IPS DF 6.9 (cell line): ENCODE results near the gene DDIT4.

Experiments used
- DNase-seq: peaks from one replicate; pipeline ENCODE4 v3.0.0-alpha.2; 2013; ENCODE audit warnings: low read depth, low spot score
- H3K27ac ChIP-seq: one replicate; pipeline ENCODE4 v1.5.1; 2013; ENCODE audit warnings: low read length, control low read depth
- H3K27me3 ChIP-seq: 2 replicates; pipeline ENCODE4 v1.6.1; 2013; ENCODE audit warnings: mild to moderate bottlenecking, low read length; ENCODE audit not compliant: control insufficient read depth, insufficient read depth
- H3K36me3 ChIP-seq: 2 replicates; pipeline ENCODE4 v1.6.1; 2013; ENCODE audit warnings: low read length; ENCODE audit not compliant: control insufficient read depth, insufficient read depth
- H3K4me1 ChIP-seq: 2 replicates; pipeline ENCODE4 v1.6.1; 2013; ENCODE audit warnings: low read length; ENCODE audit not compliant: control insufficient read depth, insufficient read depth
- H3K4me3 ChIP-seq: 2 replicates; pipeline ENCODE4 v1.5.1; 2013; ENCODE audit warnings: mild to moderate bottlenecking, low read length
- H3K9me3 ChIP-seq: 2 replicates; pipeline ENCODE4 v1.6.1; 2013; ENCODE audit warnings: low read length, inconsistent platforms; ENCODE audit not compliant: control insufficient read depth, insufficient read depth
- WGBS: extraction: QIAGEN DNeasy Blood & Tissue Kit; methylation state at CpG from one replicate; pipeline ENCODE4 v1.1.7; 2013; ENCODE audit warnings: mixed read lengths, missing lambda C conversion rate; ENCODE audit not compliant: insufficient read length, insufficient coverage; 5-methylcytosine and 5-hydroxymethylcytosine counted together

The DDIT4 gene

DNA sequence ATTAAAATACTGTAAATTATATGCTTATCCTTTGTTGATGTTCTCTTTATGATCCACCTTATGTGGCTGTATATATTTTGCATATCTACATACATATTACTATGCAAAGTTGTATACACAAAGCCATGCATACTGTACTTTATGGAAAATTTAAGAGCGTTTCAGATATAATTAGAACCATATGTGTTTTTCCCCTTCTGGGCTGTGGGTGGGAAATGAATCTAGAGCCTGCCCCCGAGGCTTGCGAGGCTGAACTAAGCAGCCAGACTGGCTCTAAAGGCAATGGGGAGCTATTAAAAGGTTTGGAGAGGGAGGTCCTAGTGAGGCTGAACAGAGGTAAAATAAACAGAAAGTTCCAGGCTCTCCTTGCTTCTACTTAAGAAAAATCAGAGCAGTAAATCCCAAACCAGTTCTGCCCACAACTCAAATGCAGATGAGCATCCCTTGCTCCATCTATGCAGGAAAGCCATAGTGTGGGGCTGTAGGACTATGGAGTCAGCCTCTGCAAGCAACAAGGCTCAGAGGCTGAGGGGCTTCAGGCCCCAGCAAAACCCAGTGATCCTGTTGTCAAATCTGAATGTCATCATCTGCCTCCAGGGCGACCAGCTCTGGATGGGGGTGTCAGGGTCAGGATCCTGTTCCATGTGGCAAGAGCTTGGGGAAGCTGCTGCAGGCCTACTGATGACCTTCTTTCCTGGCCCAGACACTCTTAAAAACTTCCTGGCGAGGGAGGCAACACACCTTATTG, 14.1 kb upstream of the DDIT4 start:
- H3K9me3 ChIP-seq, result no peaks in the 10 kb centered on the region
- H3K4me1 ChIP-seq, result peaks cover 9% of the 10 kb centered on the region
- H3K27ac ChIP-seq, result no peak overlapping the region
- no CpG with 5 or more reads among the region's 5 CpGs for WGBS
- no peaks in the 10 kb centered on the region for H3K27me3 ChIP-seq
- no peaks in the 10 kb centered on the region for H3K36me3 ChIP-seq
- no peak overlapping the region for H3K4me3 ChIP-seq
- no peak for DNase-seq

DNA sequence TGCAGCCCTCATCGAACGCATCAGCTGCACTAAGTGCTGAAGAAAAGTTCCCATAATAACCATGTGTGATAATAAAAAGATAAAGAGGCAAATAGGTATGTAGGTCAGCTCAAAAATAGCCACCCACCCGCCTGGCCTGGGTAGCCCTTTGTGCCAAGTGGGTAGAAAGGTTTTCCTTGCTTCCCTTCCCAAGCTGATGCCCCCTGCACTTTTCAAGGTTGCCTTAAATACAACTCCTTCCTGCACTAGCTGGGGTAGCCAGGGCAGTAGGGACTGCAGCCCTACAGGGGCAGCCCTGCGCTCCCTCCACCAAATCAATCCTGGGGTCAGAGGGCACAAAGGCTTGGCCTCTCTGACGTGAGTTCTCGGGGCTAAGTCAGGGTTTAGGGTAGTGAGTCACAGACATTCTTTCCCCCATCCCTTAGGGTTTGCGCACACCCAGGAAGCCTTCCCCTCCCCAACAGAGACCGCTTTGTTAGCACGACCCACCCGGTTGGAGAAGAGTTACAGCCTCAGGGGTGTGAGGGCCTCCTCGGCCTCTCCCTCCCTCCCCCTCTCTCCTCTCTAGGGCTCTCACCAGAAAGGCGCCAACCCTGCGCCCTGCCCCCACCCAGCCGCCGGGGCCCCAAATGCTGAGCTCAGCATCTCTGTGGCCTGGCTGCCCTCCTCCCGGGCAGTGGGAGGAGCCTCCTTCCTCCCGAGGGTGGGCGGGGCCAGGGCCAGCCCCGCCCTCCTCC, 13.3 kb upstream of the DDIT4 start:
- Histone ChIP-seq H3K9me3 (no peaks in the 10 kb centered on the region), H3K27me3 (no peaks in the 10 kb centered on the region), H3K4me1 (peaks cover 6% of the 10 kb centered on the region), H3K4me3 (no peak overlapping the region; the same call in 1 of the 2 replicates), H3K36me3 (no peaks in the 10 kb centered on the region), H3K27ac (no peak overlapping the region)
- DNase-seq, result peak; percentile 84
- WGBS, result no CpG with 5 or more reads among the region's 19 CpGs

DNA sequence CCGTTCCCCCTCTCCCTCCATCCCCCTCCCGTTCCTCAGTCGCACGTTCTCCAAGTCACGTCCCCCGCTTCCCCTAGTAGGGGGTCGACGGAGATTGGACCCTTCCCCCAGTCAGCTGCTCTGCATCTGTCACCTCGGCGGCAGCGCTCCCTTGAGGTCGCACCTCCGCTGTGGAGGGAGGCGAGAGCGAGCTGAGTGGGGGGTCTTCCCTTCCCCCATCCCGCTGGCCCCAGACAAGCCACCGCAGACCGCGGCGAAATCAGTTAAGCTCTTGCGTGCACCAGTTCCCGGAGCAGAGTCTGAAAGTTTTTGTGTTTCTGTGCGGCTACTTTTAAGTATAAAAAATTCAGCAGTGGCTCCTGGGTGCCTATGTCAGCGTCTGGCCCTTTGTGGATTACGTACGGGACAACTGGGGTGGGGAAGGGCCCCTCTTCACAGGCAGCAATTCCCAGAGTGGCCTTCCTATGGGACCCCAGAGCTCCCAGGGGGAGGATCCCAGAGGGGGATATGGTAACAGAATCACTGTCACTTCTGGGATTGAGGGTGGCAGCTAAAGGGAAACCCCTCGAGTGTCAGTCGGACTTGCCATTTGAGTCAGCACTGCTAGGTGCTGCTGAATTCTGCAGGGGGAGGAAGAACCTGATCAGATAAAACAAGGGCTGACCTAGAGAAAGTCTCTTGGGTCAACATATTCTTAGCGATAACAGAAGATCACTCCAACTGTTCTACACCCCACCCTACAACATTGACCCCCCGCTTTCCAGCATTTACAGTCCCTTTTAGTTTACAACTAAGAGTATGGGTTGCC, 12.5 kb upstream of the DDIT4 start:
- Histone ChIP-seq H3K36me3 (no peaks in the 10 kb centered on the region), H3K4me3 (peak overlapping the region; percentile 18; the same call in 1 of the 2 replicates), H3K4me1 (peaks cover 6% of the 10 kb centered on the region), H3K27ac (no peak overlapping the region), H3K27me3 (no peaks in the 10 kb centered on the region), H3K9me3 (no peaks in the 10 kb centered on the region)
- no CpG with 5 or more reads among the region's 30 CpGs for WGBS
- peak; percentile 92 for DNase-seq

DNA sequence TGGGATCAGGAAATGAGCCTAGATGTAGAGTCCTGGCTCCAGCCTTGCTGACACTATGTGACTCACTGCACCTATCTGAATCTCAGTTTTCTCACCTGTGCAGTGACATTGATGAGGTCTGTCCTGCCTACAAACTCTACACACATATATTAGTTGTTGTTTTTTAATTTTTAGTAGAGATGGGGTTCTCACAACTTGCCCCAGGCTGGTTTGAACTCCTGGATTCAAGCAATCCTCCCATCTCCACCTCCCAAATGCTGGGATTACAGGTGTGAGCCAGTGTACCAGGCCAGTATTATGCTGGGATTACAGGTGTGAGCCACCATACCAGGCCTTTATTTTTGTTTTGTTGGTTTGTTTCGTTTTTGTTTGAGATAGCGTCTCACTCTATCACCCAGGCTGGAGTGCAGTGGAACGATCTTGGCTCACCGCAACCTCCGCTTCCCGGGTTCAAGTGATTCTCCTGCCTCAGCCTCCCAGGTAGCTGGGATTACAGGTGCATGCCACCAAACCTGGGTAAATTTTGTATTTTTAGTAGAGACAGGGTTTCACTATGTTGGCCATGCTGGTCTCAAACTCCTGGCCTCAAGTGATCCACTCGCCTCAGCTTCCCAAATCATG, 11.8 kb upstream of the DDIT4 start:
- Histone ChIP-seq H3K27ac (no peak overlapping the region), H3K4me1 (peaks cover 6% of the 10 kb centered on the region), H3K4me3 (no peak overlapping the region), H3K27me3 (no peaks in the 10 kb centered on the region), H3K9me3 (no peaks in the 10 kb centered on the region), H3K36me3 (no peaks in the 10 kb centered on the region)
- WGBS, result no CpG with 5 or more reads among the region's 7 CpGs
- no peak for DNase-seq

DNA sequence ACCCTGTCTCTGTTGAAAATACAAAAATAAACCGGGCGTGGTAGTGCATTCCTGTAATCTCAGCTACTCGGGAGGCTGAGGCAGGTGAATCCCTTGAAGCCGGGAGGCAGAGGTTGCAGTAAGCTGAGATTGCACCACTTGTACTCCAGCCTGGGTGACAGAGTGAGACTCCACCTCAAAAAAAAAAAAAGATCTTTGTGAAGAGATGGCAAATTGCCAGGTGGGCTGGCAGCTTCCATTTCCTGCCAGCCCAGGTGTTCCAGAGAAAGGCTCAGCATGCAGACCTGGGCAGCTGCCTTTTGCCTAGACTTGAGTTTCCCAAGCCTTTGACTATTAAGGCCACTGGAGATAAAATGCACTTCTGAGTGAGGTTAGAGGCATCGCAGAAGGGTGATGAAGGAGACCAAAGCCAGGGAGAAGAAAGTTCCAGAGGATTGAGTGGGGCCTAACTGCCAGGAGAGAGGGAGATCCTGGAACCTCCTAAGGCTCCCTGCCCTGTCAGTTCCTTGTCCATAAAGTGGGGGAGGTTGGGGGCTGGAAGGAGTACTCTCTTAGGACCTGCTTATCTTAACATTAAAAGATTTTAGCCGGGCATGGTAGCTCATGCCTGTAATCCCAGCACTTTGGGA, 10.0 kb upstream of the DDIT4 start:
- Histone ChIP-seq H3K27me3 (no peaks in the 10 kb centered on the region), H3K9me3 (no peaks in the 10 kb centered on the region), H3K36me3 (no peaks in the 10 kb centered on the region), H3K4me1 (peaks cover 6% of the 10 kb centered on the region), H3K4me3 (no peak overlapping the region), H3K27ac (no peak overlapping the region)
- WGBS, result no CpG with 5 or more reads among the region's 6 CpGs
- DNase-seq, result no peak

DNA sequence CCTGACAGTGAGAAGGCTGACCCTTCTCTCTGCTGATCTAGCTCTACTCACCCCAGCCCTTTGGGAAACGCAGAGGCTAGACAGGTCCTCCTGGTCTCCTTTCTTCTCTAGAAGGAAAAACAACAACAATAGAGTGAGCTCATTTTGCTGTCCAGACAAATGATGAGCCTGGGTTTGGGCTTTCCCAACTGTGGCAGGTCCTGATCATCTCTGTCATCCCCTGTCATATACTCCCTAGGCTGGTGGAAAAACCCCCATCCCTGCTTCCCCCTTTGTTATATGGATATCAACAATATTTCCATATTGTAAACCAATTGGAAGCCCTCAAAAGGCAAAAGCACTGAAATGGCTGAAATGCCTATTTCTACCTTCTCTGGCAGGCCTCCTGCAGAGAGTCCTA, 9.2 kb upstream of the DDIT4 start:
- Histone ChIP-seq H3K9me3 (no peaks in the 10 kb centered on the region), H3K27ac (no peak overlapping the region), H3K4me3 (no peak overlapping the region), H3K36me3 (no peaks in the 10 kb centered on the region), H3K27me3 (no peaks in the 10 kb centered on the region), H3K4me1 (peaks cover 6% of the 10 kb centered on the region)
- no CpG with 5 or more reads among the region's 1 CpG for WGBS
- no peak for DNase-seq

DNA sequence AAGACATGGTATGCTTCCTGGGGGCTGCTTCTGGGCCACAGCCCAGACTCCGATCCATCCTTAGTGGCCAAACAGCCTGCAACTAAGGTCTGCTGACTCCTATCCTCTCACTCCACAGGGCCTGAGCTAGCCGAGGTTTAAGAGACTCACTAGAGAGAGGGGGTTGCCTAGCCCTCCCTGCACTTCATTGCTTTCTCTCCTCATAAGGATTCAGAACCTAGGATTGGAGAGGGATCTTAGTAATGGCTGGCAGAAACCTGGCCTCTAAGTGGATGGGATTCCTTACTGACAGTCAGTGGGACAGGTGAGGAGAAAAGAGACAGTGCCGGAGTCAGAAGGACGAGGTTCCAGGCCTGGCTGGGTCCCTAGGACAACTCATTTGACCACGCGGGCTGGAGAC, 8.2 kb upstream of the DDIT4 start:
- no peak for DNase-seq
- H3K27ac ChIP-seq, result no peak overlapping the region
- H3K36me3 ChIP-seq, result no peaks in the 10 kb centered on the region
- no peak overlapping the region for H3K4me3 ChIP-seq
- H3K27me3 ChIP-seq, result no peaks in the 10 kb centered on the region
- WGBS, result no CpG with 5 or more reads among the region's 6 CpGs
- H3K4me1 ChIP-seq, result no peaks in the 10 kb centered on the region; the same call in 1 of the 2 replicates
- no peaks in the 10 kb centered on the region for H3K9me3 ChIP-seq

DNA sequence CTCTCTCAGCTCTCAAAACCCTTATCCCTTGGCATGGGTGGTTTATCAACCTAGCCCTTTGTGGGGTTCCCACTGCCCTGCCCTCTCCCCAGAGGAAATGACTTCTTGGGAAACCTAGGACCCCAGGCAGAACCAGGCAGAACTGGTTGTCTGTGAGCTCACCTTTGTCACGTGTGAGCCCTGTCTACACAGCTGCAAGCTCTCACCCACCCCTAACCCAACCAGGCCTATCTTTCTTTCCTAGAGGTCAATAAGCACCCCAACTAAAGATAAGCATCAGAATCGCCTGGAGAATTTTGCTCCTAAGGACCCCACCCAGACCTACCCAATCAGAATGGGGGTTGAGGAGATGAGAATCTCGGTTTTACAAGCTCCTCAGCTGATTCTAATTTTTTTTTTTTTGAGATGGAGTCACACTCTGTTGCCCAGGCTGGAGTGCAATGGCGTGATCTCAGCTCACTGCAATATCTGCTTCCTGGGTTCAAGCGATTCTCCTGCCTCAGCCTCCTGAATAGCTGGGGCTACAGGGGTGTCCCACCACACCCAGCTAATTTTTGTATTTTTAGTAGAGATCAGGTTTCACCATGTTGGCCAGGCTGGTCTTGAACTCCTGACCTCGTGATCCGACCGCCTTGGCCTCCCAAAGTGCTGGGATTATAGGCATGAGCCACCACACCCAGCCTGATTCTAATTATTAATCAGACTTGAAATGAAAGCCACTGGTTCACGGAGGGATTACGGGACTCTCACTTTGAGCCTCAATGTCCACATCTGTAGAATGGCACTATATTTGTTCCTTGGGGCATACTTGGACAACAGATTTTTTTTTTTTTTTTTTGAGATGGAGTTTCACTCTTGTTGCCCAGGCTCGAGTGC, 7.5 kb upstream of the DDIT4 start:
- Histone ChIP-seq H3K36me3 (no peaks in the 10 kb centered on the region), H3K27me3 (no peaks in the 10 kb centered on the region), H3K4me1 (no peaks in the 10 kb centered on the region; the same call in 1 of the 2 replicates), H3K9me3 (no peaks in the 10 kb centered on the region), H3K27ac (no peak overlapping the region), H3K4me3 (no peak overlapping the region)
- no CpG with 5 or more reads among the region's 11 CpGs for WGBS
- no peak for DNase-seq

DNA sequence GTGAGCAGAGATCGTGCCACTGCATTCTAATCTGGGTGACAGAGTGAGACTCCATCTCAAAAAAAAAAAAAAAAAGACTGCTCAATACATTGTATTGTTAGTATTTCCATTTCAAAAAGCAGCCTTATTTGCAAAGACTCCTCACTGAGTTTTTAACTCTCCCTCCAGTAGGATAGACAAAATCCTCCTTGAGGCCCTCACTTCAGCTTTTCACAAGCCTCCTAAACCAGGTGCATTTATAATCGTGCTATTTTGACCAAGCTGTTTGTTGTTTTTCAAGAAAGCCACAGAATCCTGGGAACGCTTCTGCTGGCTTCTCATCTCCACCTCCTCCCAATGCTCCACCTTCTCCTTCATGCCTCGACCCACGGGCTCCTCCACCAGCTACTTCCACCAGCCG, 6.3 kb upstream of the DDIT4 start:
- Histone ChIP-seq H3K9me3 (no peaks in the 10 kb centered on the region), H3K4me1 (no peaks in the 10 kb centered on the region), H3K4me3 (no peak overlapping the region), H3K27ac (peak overlapping the region; percentile 32), H3K27me3 (no peaks in the 10 kb centered on the region), H3K36me3 (no peaks in the 10 kb centered on the region)
- no peak for DNase-seq
- no CpG with 5 or more reads among the region's 6 CpGs for WGBS
